HepG2 (cell line): Measurements from ENCODE around the gene UBE2H.

Experiments used
- ADNP ChIP-seq: sonication (generic); formaldehyde crosslinking; IDR thresholded peaks from 2 replicates; pipeline ENCODE4 v1.4.0; 2020; ENCODE audit warnings: missing genetic modification reagents
- CENPBD1 ChIP-seq: sonication (generic); formaldehyde crosslinking; IDR thresholded peaks from 2 replicates; pipeline ENCODE4 v1.8.0; 2022; ENCODE audit warnings: missing genetic modification reagents, low read depth, mild to moderate bottlenecking, borderline replicate concordance
- MYC ChIP-seq: sonication (generic); formaldehyde crosslinking; IDR thresholded peaks from 2 replicates; pipeline ENCODE4 v1.9.0; 2021; ENCODE audit warnings: missing genetic modification reagents, borderline replicate concordance
- PHF20 ChIP-seq: sonication (generic); formaldehyde crosslinking; IDR thresholded peaks from 2 replicates; pipeline ENCODE4 v1.5.0; 2020; ENCODE audit warnings: mild to moderate bottlenecking, missing genetic modification reagents
- SMAD1 ChIP-seq: sonication (generic); formaldehyde crosslinking; IDR thresholded peaks from 2 replicates; pipeline ENCODE4 v1.4.0; 2020; ENCODE audit warnings: missing genetic modification reagents, low read depth, mild to moderate bottlenecking, borderline replicate concordance
- SP1 ChIP-seq, 2 experiments: fragments of 450-650 bp in 1 of 2; sonication (generic) in 1 of 2; formaldehyde crosslinking in 1 of 2; IDR thresholded peaks; 2 replicates each; pipeline versions ENCODE4 v1.4.0 to v1.6.1; 2016 to 2020; ENCODE audit warnings: missing genetic modification reagents in 1 of 2
- ZNF280B ChIP-seq: sonication (generic); formaldehyde crosslinking; IDR thresholded peaks from 2 replicates; pipeline ENCODE4 v1.5.0; 2020; ENCODE audit warnings: missing genetic modification reagents, mild to moderate bottlenecking, borderline replicate concordance
- ZNF777 ChIP-seq: sonication (generic); formaldehyde crosslinking; IDR thresholded peaks from 2 replicates; pipeline ENCODE4 v1.4.0; 2020; ENCODE audit warnings: missing genetic modification reagents

DNA sequence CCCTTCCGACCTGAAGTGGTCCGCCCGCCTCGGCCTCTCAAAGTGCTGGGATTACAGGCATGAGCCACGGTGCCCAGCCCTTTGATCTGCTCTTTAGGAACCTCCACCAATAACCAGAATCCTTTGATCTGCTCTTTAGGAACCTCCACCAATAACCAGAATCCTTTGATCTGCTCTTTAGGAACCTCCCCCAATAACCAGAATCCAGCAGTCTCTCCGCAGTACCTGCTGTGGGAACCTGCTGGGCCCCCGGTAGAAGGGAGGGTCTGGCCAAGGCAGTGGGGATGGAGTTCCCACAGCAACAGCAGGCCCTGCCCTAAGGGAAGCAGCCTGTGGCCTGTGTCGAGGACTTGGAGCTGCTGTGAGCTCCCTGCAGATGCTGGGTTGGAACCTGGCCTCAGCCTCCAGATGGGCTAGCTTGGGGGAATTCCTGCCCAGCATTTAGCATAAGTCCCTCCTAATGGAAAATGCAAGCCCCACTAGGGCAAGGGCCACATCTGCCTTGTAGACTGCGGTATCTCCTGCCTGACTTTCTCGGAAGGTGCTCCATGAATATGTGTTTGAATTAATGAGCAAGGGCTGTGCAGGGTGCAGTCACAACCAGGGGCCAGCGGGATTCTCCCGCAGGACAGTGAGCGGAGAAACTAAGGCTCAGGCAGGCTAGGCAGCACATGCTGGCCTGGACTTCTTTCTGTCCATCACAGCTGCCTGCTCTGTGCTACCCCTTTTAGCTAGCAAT lies 165.8 kb downstream of the UBE2H start:
- no peak for TF ChIP-seq SP1 (IDR thresholded peaks at IDR 0.05)
- no peak for TF ChIP-seq SP1 (CRISPR knock-in tag; IDR thresholded peaks at IDR 0.05)
- no peak for TF ChIP-seq ADNP
- TF ChIP-seq ZNF777 (CRISPR knock-in tag): no peak; the same call in 1 of the 2 replicates
- no peak for TF ChIP-seq PHF20 (CRISPR knock-in tag)
- no peak for TF ChIP-seq SMAD1 (CRISPR knock-in tag)
- no peak for TF ChIP-seq ZNF280B (CRISPR knock-in tag)
- no peak for TF ChIP-seq CENPBD1 (CRISPR knock-in tag)
- no peak for TF ChIP-seq MYC (CRISPR knock-in tag)
